Measurements from ENCODE around the gene MMP23B. TPM values are rescaled to one million over a fixed set of nuclear protein-coding genes. Genes with fewer than 3 reads are reported as not detected.

MMP23B gene
- polyA plus RNA-seq, 1 donor from 2014 or later, result 0.98 TPM

DNA sequence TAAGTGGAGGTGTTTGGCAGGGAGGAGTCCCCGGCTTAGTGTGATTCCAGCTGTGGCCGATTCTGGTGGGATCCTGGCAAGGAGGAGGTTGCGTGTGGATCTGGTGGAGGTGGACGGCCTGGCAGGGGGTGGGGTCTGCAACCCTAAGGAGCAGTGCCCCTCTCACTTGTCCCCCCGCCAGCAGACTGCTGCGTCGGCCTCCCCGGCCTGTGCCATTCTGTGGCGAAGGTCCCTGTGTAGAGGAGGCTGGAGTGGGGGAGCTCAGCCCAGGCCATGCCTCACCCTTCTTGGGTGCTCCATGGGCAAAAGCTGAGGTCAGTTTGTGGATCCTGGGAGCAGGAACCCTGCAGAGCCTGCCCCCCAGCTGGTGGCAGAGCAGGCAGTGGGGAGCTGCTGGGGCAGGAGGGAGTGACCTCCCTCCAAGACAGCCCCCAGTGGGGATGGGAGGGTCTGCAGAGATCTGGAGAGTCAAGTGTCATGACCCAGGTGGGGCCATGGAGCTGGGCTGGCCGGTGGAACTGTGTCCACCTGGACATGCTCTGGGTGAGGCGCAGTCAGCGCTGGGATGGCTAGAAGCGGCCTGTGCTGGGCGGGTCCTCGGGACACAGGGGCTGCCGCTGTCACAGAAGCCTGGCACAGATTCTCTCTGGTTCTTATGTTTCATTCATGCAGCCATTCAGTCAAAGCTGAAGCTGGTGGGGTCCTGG lies 11.4 kb upstream of the MMP23B start:
- H3K4me2 ChIP-seq (ENCODE audit: low read length), result no peak overlapping the region

DNA sequence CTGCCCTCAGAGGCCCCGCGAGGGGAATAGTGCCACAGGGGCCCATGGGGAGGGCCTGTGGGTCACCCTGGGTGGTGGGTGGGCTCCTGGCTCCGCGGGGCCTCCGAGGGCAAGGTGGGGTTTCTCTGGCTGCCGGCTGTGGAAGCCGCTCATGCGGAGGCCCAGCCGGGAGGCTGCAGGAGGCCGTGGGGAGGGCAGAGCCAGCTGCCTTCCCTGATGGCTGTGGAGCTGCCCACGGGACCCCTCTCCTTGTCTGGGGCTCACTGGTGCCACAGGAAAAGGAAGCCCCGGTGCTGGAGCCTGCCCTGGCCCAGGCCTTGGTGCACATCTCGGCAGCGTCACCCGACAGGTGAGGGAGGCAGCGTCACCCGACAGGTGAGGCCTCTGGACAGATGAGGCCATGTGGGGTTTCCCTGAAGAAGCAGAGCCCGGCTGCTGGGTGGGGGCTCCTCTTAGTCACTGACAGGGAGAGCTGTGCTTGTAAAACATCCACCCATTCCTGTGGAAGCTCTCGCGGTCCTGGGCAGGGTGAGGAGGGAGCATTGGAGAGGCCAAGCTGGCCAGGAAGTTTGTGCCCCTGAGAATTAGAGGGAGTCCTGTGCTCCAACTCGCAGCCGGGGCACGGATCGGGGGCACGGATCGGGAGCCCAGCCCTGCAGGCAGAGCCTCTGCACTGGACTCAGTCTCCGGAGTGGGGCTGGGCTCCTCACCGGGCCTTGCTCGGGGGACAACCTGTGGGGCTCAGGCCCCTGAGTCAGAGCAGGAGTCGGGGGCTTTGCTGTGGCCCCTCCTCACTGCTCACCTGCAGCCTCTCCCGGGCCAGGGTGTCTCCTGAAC lies 10.6 kb upstream of the MMP23B start:
- Histone ChIP-seq H2AFZ (ENCODE audit: low read depth, low read length) (no peak overlapping the region), H3K27ac (ENCODE audit: low read length) (no peak overlapping the region), H3K9me2 (ENCODE audit: insufficient read depth, low read length) (no peaks in the 10 kb centered on the region), H3K9me3 (ENCODE audit: low read length) (no peaks in the 10 kb centered on the region), H3K4me2 (ENCODE audit: low read length) (no peak overlapping the region), H3K4me3 (ENCODE audit: low read length) (no peak overlapping the region), H4K20me1 (ENCODE audit: insufficient read depth) (no peaks in the 10 kb centered on the region), H3K36me3 (ENCODE audit: insufficient read depth, low read length) (no peaks in the 10 kb centered on the region), H3K9ac (ENCODE audit: low read length) (no peak overlapping the region), H3K27me3 (ENCODE audit: insufficient read depth, low read depth, low read length) (no peaks in the 10 kb centered on the region), H3F3A (ENCODE audit: insufficient read depth, low read length, poor library complexity, severe bottlenecking) (no peaks in the 10 kb centered on the region), H3K79me2 (replicated peaks; ENCODE audit: insufficient read depth, low read length) (no peaks in the 10 kb centered on the region)
- no peak for TF ChIP-seq SMC3 (conservative IDR thresholded peaks at IDR 0.05; ENCODE audit: poor library complexity)
- no peak for TF ChIP-seq TAF1 (IDR thresholded peaks at IDR 0.05; ENCODE audit: low read depth)
- TF ChIP-seq EZH2 (IDR thresholded peaks at IDR 0.05; ENCODE audit: borderline replicate concordance, insufficient read depth, low read length, poor library complexity, severe bottlenecking), result no peak
- no peak for TF ChIP-seq RAD21 (conservative IDR thresholded peaks at IDR 0.05)
- TF ChIP-seq EP300 (conservative IDR thresholded peaks at IDR 0.05; ENCODE audit: poor library complexity, severe bottlenecking), result no peak
- TF ChIP-seq, protein P1, sequence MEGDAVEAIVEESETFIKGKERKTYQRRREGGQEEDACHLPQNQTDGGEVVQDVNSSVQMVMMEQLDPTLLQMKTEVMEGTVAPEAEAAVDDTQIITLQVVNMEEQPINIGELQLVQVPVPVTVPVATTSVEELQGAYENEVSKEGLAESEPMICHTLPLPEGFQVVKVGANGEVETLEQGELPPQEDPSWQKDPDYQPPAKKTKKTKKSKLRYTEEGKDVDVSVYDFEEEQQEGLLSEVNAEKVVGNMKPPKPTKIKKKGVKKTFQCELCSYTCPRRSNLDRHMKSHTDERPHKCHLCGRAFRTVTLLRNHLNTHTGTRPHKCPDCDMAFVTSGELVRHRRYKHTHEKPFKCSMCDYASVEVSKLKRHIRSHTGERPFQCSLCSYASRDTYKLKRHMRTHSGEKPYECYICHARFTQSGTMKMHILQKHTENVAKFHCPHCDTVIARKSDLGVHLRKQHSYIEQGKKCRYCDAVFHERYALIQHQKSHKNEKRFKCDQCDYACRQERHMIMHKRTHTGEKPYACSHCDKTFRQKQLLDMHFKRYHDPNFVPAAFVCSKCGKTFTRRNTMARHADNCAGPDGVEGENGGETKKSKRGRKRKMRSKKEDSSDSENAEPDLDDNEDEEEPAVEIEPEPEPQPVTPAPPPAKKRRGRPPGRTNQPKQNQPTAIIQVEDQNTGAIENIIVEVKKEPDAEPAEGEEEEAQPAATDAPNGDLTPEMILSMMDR (IDR thresholded peaks at IDR 0.05; ENCODE audit: poor library complexity, severe bottlenecking), result no peak
- no peak for TF ChIP-seq POLR2AphosphoS5 (IDR thresholded peaks at IDR 0.05)
- no peak for TF ChIP-seq MXI1 (conservative IDR thresholded peaks at IDR 0.05; ENCODE audit: poor library complexity, severe bottlenecking)

More for the DNA sequence above, 11.4 kb upstream of the MMP23B start:
- Histone ChIP-seq H2AFZ (ENCODE audit: low read depth, low read length) (no peak overlapping the region), H3K9me3 (ENCODE audit: low read length) (no peaks in the 10 kb centered on the region), H3K4me3 (ENCODE audit: low read length) (no peak overlapping the region), H3F3A (ENCODE audit: insufficient read depth, low read length, poor library complexity, severe bottlenecking) (no peaks in the 10 kb centered on the region), H3K36me3 (ENCODE audit: insufficient read depth, low read length) (no peaks in the 10 kb centered on the region), H3K9me2 (ENCODE audit: insufficient read depth, low read length) (no peaks in the 10 kb centered on the region), H3K79me2 (replicated peaks; ENCODE audit: insufficient read depth, low read length) (no peaks in the 10 kb centered on the region), H3K27me3 (ENCODE audit: insufficient read depth, low read depth, low read length) (no peaks in the 10 kb centered on the region), H3K9ac (ENCODE audit: low read length) (no peak overlapping the region), H3K27ac (ENCODE audit: low read length) (no peak overlapping the region), H4K20me1 (ENCODE audit: insufficient read depth) (no peaks in the 10 kb centered on the region)
- TF ChIP-seq TAF1 (IDR thresholded peaks at IDR 0.05; ENCODE audit: low read depth) (no peak), RAD21 (conservative IDR thresholded peaks at IDR 0.05) (no peak), EP300 (conservative IDR thresholded peaks at IDR 0.05; ENCODE audit: poor library complexity, severe bottlenecking) (no peak), POLR2AphosphoS5 (IDR thresholded peaks at IDR 0.05) (no peak), MXI1 (conservative IDR thresholded peaks at IDR 0.05; ENCODE audit: poor library complexity, severe bottlenecking) (no peak)
- TF ChIP-seq, protein P1 (IDR thresholded peaks at IDR 0.05; ENCODE audit: poor library complexity, severe bottlenecking), result no peak
- TF ChIP-seq, protein P2, sequence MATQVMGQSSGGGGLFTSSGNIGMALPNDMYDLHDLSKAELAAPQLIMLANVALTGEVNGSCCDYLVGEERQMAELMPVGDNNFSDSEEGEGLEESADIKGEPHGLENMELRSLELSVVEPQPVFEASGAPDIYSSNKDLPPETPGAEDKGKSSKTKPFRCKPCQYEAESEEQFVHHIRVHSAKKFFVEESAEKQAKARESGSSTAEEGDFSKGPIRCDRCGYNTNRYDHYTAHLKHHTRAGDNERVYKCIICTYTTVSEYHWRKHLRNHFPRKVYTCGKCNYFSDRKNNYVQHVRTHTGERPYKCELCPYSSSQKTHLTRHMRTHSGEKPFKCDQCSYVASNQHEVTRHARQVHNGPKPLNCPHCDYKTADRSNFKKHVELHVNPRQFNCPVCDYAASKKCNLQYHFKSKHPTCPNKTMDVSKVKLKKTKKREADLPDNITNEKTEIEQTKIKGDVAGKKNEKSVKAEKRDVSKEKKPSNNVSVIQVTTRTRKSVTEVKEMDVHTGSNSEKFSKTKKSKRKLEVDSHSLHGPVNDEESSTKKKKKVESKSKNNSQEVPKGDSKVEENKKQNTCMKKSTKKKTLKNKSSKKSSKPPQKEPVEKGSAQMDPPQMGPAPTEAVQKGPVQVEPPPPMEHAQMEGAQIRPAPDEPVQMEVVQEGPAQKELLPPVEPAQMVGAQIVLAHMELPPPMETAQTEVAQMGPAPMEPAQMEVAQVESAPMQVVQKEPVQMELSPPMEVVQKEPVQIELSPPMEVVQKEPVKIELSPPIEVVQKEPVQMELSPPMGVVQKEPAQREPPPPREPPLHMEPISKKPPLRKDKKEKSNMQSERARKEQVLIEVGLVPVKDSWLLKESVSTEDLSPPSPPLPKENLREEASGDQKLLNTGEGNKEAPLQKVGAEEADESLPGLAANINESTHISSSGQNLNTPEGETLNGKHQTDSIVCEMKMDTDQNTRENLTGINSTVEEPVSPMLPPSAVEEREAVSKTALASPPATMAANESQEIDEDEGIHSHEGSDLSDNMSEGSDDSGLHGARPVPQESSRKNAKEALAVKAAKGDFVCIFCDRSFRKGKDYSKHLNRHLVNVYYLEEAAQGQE (IDR thresholded peaks at IDR 0.05; ENCODE audit: borderline replicate concordance), result no peak
